HG03175 (cell line): ENCODE data around the gene HAGHL.

Experiments
- ATAC-seq: cut with Tn5 transposase; IDR thresholded peaks from one replicate; pipeline ENCODE4 v1.9.1; 2021; ENCODE audit warnings: mild to moderate bottlenecking, moderate library complexity; ENCODE audit not compliant: unreplicated experiment

The HAGHL gene, protein sequence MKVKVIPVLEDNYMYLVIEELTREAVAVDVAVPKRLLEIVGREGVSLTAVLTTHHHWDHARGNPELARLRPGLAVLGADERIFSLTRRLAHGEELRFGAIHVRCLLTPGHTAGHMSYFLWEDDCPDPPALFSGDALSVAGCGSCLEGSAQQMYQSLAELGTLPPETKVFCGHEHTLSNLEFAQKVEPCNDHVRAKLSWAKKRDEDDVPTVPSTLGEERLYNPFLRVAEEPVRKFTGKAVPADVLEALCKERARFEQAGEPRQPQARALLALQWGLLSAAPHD

DNA sequence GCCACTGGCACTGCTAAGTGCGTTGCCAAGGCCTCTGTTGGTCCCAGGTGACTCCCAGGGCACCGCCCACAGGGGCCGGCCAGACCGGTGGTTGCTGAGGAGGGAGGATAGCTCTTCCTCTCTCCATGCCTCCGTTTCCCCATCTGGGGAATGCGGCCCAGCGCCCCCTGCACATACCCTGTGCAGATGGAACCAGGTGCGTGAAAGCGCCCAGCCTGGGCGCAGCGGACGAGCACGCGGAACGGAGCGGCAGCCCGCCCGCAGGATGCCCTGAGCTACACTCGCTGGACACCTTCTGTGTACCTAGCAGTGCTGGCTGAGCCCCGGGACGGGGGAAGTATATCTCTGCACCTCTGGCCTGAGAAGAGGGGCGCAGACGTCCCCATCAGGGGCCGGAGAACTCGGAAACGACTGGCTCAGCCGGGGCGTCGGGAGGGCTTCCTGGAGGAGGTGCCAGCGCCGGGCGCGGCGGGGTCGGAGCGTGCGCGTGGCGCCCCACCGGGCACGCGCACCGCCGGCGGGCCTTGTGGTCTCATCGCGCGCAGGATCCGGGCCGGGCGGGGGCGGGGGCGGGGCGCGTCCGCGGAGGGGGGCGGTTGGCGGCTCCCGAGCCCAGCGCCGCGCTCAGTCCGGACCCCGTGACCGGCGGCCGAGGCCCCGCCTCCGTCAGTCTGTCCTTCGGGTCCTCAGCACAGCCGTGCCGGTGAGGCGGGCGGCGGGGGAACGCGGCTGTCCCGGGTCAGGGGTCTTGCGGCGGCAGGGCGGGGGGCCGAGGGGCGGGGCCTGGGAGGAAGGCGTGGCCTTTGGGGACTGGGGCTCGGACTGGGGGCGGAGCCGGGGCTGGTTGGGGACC is at the start of gene HAGHL, which contains the start of gene CCDC78:
Gene HAGHL (plus strand): TSS at position 669 of the 853 bp plus-strand sequence. CDS start 404 bp downstream, outside the sequence.
Gene CCDC78 (minus strand): TSS at position 6 of the 853 bp plus-strand sequence. CDS start 76 bp downstream, outside the sequence.
- peak; percentile 21 for ATAC-seq

- ATAC-seq = no peak
These were observed 49.4 kb upstream of the HAGHL start for GRCh38 chr16:677316-678190.

DNA sequence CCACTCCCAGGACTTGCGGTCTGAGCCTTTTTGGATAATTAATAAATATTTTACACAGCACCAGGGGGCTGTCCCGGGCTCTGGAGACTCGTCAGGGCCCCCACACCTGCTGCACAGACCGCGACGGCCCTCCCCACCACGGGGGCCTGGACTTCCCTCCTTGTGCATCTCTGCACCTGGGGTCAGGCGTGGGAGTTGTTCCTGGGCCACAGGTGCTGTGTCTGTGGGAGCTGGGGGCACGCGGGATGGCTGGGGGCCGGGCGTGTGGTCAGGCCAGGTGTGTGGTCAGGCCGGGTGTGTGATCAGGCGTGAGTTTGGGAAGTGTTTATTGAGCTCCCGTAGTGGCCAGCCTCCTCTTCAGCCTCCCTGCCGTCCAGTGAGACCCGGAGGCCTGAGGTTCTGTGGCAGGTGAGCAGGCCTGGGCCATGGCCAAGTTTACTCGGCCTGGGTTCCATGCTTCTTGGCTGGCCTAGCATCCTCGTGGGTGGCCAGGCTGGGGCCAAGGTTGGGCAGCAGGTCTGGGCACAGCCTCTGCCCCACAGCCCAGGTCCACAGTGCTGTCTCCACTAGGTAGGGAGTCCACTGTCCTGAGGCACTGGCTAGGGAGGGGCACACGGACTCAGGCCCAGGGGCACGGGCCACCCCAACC is 48.6 kb upstream of the HAGHL start:
- no peak for ATAC-seq

DNA sequence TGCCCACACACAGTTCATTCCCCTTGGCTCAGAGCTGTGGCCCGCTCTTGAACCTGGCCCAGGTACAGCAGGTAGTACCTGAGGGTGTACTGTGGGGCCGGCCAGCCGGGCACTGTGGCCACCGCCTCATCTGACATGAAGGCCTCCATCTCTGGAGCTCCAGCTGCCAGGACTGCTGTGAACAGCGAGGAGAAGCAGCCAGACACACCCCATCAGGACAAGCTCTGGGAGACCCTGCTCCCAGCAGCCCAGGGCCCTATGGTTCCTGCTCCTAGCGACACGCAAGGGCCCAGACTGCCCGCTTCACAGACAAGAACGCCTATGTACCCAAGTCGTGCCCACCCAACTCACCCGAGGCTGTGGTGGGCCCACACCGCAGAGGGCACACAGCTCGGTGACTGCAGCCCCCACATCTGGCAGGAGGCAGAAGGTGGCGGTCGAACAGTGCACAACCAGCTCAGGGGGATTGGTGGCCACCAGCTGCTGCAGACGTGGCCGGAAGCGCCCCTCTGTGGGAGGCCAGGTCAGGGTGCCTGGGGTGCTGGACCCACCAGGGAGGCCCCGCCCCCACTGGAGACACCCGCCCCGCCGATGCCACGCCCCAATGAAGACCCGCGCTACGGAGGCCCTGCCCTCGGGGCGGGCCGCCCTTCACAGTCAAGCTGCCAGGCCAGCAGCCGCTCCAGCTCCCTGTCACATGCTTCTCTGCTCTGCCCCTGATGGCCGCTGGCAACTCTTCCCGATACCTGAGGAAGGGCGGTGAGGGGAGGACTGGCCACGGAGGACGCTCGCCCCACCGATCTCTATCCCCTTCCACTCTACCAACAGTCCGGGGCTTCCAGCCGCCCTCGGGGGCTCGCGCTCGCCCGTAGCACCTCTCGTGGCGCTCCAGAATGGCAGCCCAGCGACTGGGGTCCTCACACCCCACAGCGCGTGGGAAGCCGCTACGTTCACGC is 47.8 kb upstream of the HAGHL start:
- ATAC-seq = peak; percentile 2

GRCh38 chr16:679814-680624 is 46.9 kb upstream of the HAGHL start, which contains the start of gene STUB1:
Gene STUB1 (plus strand): TSS chr16:680410. CDS start chr16:680526, 116 bp downstream.
- ATAC-seq = peak; percentile 40

DNA sequence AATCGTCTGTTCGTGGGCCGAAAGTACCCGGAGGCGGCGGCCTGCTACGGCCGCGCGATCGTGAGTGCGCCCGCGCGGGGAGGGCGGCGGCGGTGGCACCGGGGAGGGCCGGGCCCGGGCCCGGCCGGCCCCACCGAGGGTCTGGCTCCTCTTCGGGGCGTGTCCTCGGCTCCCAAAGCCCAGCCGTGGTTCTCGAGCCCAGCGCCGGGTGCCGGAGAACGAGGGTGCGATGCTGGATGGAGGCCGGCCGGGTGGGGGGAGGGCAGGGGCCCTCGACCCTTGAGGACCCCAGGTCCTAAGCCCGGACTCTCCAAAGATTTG is 46.3 kb upstream of the HAGHL start:
- ATAC-seq = no peak

- no peak for ATAC-seq
These were observed 45.8 kb upstream of the HAGHL start for GRCh38 chr16:680967-681745.

GRCh38 chr16:681746-682427 is 45.0 kb upstream of the HAGHL start:
- ATAC-seq = no peak

DNA sequence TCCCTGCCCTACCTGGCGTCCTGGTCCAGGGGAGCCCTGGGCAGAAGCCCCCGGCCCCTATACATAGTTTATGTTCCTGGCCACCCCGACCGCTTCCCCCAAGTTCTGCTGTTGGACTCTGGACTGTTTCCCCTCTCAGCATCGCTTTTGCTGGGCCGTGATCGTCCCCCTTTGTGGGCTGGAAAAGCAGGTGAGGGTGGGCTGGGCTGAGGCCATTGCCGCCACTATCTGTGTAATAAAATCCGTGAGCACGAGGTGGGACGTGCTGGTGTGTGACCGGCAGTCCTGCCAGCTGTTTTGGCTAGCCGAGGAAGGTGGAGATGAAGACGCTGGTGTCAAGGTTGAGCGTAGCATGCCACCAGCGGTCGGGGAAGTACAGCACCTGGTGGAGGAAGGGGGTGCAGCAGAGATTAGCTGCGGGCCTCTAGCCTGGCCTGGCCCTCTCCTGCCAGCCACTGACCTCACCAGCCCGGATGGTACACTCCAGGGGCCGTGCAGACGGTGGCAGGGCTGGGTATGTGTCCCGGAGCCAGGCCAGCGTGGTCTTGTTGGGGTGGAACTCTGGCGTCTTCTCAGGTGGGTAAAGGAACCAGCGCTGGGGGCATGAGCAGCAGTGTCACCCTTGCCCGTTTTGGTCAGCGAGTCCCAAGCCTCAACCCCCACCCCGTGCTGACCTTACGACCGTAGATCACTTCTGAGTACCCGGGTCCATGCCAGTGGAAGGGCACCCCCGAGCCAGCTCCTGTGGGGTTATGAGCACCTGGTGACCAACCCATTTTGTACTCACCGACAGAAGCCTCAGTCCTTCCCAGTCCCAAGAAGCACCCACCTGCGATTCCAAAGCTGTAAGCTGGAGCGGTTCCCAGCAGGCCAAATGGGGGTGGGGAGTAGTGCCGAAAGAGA is 44.2 kb upstream of the HAGHL start:
- ATAC-seq = no peak

- no peak for ATAC-seq
These were observed 43.4 kb upstream of the HAGHL start for GRCh38 chr16:683396-684070.

GRCh38 chr16:684071-684794 is 42.7 kb upstream of the HAGHL start, which contains the start of gene JMJD8:
Gene JMJD8 (minus strand): TSS chr16:684334. CDS start chr16:684319, 15 bp downstream.
- peak; percentile 65 for ATAC-seq

DNA sequence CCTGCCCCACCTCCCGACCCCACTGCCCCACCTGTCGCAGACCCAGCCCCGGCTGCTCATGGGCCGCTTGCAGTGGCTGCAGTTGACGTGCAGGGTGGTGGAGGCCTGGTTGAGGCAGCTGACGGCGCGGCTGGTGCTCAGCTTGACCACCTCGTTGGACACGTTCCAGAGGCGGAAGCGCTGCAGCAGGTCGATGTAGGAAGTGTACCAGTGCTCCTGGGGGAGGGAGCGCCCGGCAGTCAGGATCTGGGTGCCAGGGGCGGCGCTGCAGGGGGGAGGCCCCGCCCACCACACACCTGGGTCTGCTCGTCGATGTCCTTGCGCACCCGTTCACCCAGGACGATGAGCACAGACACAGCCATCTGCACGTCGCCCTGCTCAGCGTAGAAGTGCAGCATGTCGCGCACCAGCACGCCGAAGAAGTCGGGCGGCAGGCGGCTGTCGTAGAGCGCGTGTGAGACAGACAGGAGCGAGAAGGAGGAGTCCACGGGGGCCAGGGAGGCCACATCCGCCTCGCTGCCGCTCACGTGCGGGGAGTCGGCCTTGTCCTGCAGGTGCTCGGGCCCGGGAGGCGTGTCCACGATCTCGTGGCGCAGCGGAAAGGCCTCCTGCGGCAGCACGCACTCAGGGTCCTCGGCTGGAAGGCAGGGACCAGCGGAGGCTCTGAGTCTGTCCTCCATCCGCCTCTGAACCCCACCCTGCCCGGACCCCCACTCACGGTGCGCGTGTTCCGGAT is 41.8 kb upstream of the HAGHL start:
- no peak for ATAC-seq

DNA sequence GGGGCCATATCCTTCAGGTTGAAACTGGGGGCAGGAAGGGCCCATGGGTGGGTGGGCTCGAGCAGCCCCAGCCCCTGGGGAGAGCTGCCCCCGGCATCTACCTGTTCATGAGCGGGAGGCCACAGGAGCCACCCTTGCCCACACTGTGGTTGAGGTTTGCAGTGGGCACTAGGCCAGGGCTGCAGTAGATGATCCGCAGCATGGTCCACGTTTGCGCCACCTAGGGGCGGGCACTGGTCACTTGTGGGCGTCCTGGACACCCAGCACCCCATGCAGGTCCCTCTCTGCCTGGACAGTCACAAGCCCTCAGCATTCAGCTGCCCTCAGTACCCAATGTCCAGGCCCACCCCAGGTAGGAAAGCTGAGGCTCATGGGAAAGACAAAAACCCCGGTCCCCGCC is 40.9 kb upstream of the HAGHL start:
- no peak for ATAC-seq
